K562 (cell line): ENCODE measurements around the gene UBE2L6. TPM values are rescaled to one million over a fixed set of nuclear protein-coding genes. Genes with fewer than 3 reads are reported as not detected.

Experiments used
- ATAC-seq: fragments of 200-7000 bp; cut with Tn5 transposase; 3 replicates; pipeline ENCODE4 v1.9.1; 2020; ENCODE audit warnings: moderate library complexity
- BruUV-seq: library from RNA; stranded (reverse); fragments of 400-500 nt; replicated peaks from 2 replicates; lab custom pipeline; 2021; lab: Mats Ljungman, UMichigan
- CTCF ChIA-PET: fragments of 300-600 bp; formaldehyde crosslinking; extraction: SDS; loops from one replicate; lab custom pipeline; 2021; ENCODE audit warnings: low intra/inter-chr PET ratio; lab: Yijun Ruan, JAX
- POLR2A ChIA-PET: fragments of 300-600, 350-650 bp; sonication (Branson Sonifier 250); formaldehyde crosslinking; extraction: SDS; loops from one replicate; lab custom pipeline; 2021; ENCODE audit warnings: antibody characterized with exemption, inconsistent platforms; lab: Yijun Ruan, JAX
- DNase-seq, 4 experiments: peaks; one replicate each; pipeline versions ENCODE4 v3.0.0 to v3.0.0-alpha.2; 2011 to 2018; ENCODE audit warnings: low spot score in 3 of 4, mixed read lengths in 3 of 4; ENCODE audit errors: extremely low read depth in 1 of 4
- FAIRE-seq: peaks from 2 replicates; lab custom pipeline; 2011; peaks lifted over from hg19 to GRCh38; lab: Jason Lieb, UNC
- H2AFZ ChIP-seq: 2 replicates; pipeline ENCODE4 v1.6.0; 2011; ENCODE audit warnings: low read depth, low read length, control low read depth, inconsistent platforms
- H3K27ac ChIP-seq: fragments of 200-600 bp; 3 replicates; pipeline ENCODE4 v1.8.0; 2011; ENCODE audit warnings: low read depth, mild to moderate bottlenecking, control low read depth, inconsistent platforms, low read length, moderate library complexity, mixed read lengths; ENCODE audit errors: extremely low read depth
- H3K27me3 ChIP-seq, 2 experiments: fragments of 300-600 bp in 1 of 2; 2 replicates in 1 of 2; 3 replicates in 1 of 2; pipeline versions ENCODE4 v1.6.0 to v1.8.0; 2011; ENCODE audit warnings: inconsistent platforms in 2 of 2, low read length in 2 of 2, mild to moderate bottlenecking in 1 of 2, mixed read lengths in 1 of 2, moderate library complexity in 1 of 2; ENCODE audit not compliant: control insufficient read depth in 2 of 2, insufficient read depth in 2 of 2
- H3K36me3 ChIP-seq: fragments of 300-600 bp; 3 replicates; pipeline ENCODE4 v1.8.0; 2011; ENCODE audit warnings: mild to moderate bottlenecking, low read length, inconsistent platforms; ENCODE audit not compliant: control insufficient read depth, insufficient read depth
- H3K4me1 ChIP-seq, 2 experiments: fragments of 200-600 bp in 1 of 2; replicated peaks in 1 of 2; 2 replicates in 1 of 2; 3 replicates in 1 of 2; pipeline versions ENCODE4 v1.5.1 to v1.8.0; 2011; ENCODE audit warnings: inconsistent platforms in 2 of 2, low read length in 2 of 2, mild to moderate bottlenecking in 1 of 2, mixed read lengths in 1 of 2, moderate library complexity in 1 of 2; ENCODE audit not compliant: control insufficient read depth in 2 of 2, insufficient read depth in 2 of 2
- H3K4me2 ChIP-seq: 2 replicates; pipeline ENCODE4 v1.6.1; 2011; ENCODE audit warnings: low read length, control low read depth, inconsistent platforms, mixed read lengths; ENCODE audit not compliant: insufficient read depth
- H3K4me3 ChIP-seq: fragments of 200-600 bp; sonication (generic), shearing (Covaris generic); 2 replicates; pipeline ENCODE4 v1.5.1; 2016; ENCODE audit warnings: control low read depth, inconsistent platforms
- H3K79me2 ChIP-seq: fragments of 200-600 bp; 3 replicates; pipeline ENCODE4 v1.8.0; 2011; ENCODE audit warnings: low read length, inconsistent platforms; ENCODE audit not compliant: control insufficient read depth, insufficient read depth
- H3K9ac ChIP-seq, 2 experiments: 2 replicates each; pipeline versions ENCODE4 v1.6.0 to v1.6.1; 2011; ENCODE audit warnings: low read depth in 2 of 2, low read length in 2 of 2, control low read depth in 1 of 2, inconsistent platforms in 1 of 2, mild to moderate bottlenecking in 1 of 2, mixed read lengths in 1 of 2; ENCODE audit not compliant: insufficient read depth in 1 of 2
- H3K9me1 ChIP-seq: one replicate; pipeline ENCODE4 v1.6.0; 2011; ENCODE audit warnings: inconsistent platforms, mild to moderate bottlenecking, low read length, moderate library complexity; ENCODE audit not compliant: control insufficient read depth, insufficient read depth
- H3K9me3 ChIP-seq: replicated peaks from 2 replicates; pipeline ENCODE4 v1.5.1; 2011; ENCODE audit warnings: low read depth, low read length, inconsistent platforms; ENCODE audit not compliant: control insufficient read depth, insufficient read depth
- H4K20me1 ChIP-seq: replicated peaks from 2 replicates; pipeline ENCODE4 v1.6.1; 2011; ENCODE audit warnings: low read length, inconsistent platforms, mixed read lengths; ENCODE audit not compliant: control insufficient read depth, insufficient read depth
- CBX2 ChIP-seq: fragments of 200-600 bp; sonication (generic); IDR thresholded peaks from one replicate; pipeline ENCODE4 v1.6.1; 2012; ENCODE audit warnings: mild to moderate bottlenecking, low read length, inconsistent platforms; ENCODE audit not compliant: insufficient read depth, poor library complexity, severe bottlenecking
- DMBX1 ChIP-seq: fragments of 250-450 bp; sonication (Bioruptor Pico); IDR thresholded peaks from 2 replicates; pipeline ENCODE4 v1.8.0; 2022; ENCODE audit warnings: inconsistent platforms, mild to moderate bottlenecking, moderate library complexity, borderline replicate concordance
- NKRF ChIP-seq: fragments of 450-650 bp; IDR thresholded peaks from 2 replicates; pipeline ENCODE4 v1.6.1; 2016; ENCODE audit warnings: borderline replicate concordance
- ZNF277 ChIP-seq: fragments of 250-450 bp; sonication (Bioruptor Pico); IDR thresholded peaks from 2 replicates; pipeline ENCODE4 v1.8.0; 2022; ENCODE audit warnings: inconsistent platforms, mild to moderate bottlenecking, moderate library complexity, borderline replicate concordance
- WGBS: fragments of 100-300 bp; shearing (Covaris generic); methylation state at CpG from one replicate; pipeline ENCODE4 v1.1.6; 2016; ENCODE audit warnings: low coverage, mixed read lengths; ENCODE audit not compliant: insufficient coverage; ENCODE audit errors: missing lambda C conversion rate; 5-methylcytosine and 5-hydroxymethylcytosine counted together
- in situ Hi-C: fragments of 300-500 bp; cut with MboI; formaldehyde crosslinking; loops from 4 replicates; pipeline ENCODE4 v1.15.0; 2018; ENCODE audit warnings: inconsistent platforms, mixed read lengths
- intact Hi-C: fragments of 100-400 bp; cut with micrococcal nuclease; formaldehyde crosslinking; loops from 2 replicates; pipeline ENCODE4 v1.14.2; 2022
- polyA plus RNA-seq, 8 experiments: library from polyadenylated mRNA; depleted of rRNA in 4 of 8; stranded (reverse) in 5 of 8; unstranded in 3 of 8; fragments of >200 nt; fragmentation: Nextera tagmentation in 2 of 8; fragmentation: Illumina TruSeq in 1 of 8; extraction: Ambion mirVana in 2 of 8; extraction: Trizol in 1 of 8; gene quantifications; 2 replicates each; pipeline versions ENCODE4 v1.2.1 to v1.2.3, GENCODE V29; 2011 to 2014; ENCODE audit warnings: inconsistent platforms in 1 of 8, missing spikeins in 1 of 8
- total RNA-seq, 7 experiments: library from RNA; depleted of rRNA in 6 of 7; stranded (reverse); fragments of >200 nt in 6 of 7; fragmentation: Illumina TruSeq in 2 of 7; extraction: Trizol in 2 of 7; gene quantifications; 2 replicates each; pipeline versions ENCODE4 v1.2.1 to v1.2.3, GENCODE V29; 2011 to 2021; ENCODE audit warnings: low replicate concordance in 1 of 7
- TF ChIP-seq, protein P1 (sequence below): sonication (generic); formaldehyde crosslinking; IDR thresholded peaks from 2 replicates; pipeline ENCODE4 v1.8.1; 2023; ENCODE audit warnings: mild to moderate bottlenecking, missing genetic modification reagents
- TF ChIP-seq, protein P2 (sequence below): fragments of 250-450 bp; sonication (Bioruptor Pico); IDR thresholded peaks from 2 replicates; pipeline ENCODE4 v1.4.0; 2020

UBE2L6 gene
- total and polyA plus RNA-seq, 9 of the 15 experiments (the other 6 are each of a cell fraction or from before 2014, with no cell fraction given), result 5.9 to 24.9 (median 9.7) TPM

DNA sequence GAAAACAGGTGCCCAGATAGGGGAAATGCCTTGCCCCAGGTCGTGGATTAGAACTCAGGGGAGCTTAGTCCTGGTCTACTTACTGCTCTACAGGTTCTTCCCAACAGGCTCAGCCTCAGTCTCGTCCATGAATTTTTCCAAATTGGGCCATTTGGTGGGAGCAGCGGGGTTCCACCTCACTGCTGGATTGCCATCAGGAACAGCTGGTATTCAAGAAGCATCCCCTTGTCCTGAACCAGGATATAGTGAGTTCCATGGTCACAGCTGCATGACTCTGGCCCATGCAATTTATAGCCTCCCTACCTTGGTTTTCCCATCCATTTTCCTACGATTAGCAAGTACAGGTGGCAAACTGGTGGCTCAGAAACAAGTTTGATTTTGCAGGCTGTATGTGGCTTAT is 6.6 kb upstream of the UBE2L6 start:
- H3K9me3 ChIP-seq, result no peaks in the 10 kb centered on the region
- H3K4me3 ChIP-seq, result no peak overlapping the region
- ATAC-seq (no peak), DNase-seq (peak in 1 of 4 experiments; percentile 4), FAIRE-seq (no peak)
- ChIA-PET CTCF (no interaction called here), POLR2A (no interaction called here)
- H3K27ac ChIP-seq, result no peak overlapping the region
- H4K20me1 ChIP-seq, result no peaks in the 10 kb centered on the region
- peaks cover 9 to 12% of the 10 kb centered on the region in 2 experiments; a peak in 3 of 5 replicates for H3K27me3 ChIP-seq
- no TSS peak for BruUV-seq
- TF ChIP-seq, protein P1, sequence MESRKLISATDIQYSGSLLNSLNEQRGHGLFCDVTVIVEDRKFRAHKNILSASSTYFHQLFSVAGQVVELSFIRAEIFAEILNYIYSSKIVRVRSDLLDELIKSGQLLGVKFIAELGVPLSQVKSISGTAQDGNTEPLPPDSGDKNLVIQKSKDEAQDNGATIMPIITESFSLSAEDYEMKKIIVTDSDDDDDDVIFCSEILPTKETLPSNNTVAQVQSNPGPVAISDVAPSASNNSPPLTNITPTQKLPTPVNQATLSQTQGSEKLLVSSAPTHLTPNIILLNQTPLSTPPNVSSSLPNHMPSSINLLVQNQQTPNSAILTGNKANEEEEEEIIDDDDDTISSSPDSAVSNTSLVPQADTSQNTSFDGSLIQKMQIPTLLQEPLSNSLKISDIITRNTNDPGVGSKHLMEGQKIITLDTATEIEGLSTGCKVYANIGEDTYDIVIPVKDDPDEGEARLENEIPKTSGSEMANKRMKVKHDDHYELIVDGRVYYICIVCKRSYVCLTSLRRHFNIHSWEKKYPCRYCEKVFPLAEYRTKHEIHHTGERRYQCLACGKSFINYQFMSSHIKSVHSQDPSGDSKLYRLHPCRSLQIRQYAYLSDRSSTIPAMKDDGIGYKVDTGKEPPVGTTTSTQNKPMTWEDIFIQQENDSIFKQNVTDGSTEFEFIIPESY (CRISPR knock-in tag), result no peak
- no peak for TF ChIP-seq NKRF
- TF ChIP-seq, protein P2, sequence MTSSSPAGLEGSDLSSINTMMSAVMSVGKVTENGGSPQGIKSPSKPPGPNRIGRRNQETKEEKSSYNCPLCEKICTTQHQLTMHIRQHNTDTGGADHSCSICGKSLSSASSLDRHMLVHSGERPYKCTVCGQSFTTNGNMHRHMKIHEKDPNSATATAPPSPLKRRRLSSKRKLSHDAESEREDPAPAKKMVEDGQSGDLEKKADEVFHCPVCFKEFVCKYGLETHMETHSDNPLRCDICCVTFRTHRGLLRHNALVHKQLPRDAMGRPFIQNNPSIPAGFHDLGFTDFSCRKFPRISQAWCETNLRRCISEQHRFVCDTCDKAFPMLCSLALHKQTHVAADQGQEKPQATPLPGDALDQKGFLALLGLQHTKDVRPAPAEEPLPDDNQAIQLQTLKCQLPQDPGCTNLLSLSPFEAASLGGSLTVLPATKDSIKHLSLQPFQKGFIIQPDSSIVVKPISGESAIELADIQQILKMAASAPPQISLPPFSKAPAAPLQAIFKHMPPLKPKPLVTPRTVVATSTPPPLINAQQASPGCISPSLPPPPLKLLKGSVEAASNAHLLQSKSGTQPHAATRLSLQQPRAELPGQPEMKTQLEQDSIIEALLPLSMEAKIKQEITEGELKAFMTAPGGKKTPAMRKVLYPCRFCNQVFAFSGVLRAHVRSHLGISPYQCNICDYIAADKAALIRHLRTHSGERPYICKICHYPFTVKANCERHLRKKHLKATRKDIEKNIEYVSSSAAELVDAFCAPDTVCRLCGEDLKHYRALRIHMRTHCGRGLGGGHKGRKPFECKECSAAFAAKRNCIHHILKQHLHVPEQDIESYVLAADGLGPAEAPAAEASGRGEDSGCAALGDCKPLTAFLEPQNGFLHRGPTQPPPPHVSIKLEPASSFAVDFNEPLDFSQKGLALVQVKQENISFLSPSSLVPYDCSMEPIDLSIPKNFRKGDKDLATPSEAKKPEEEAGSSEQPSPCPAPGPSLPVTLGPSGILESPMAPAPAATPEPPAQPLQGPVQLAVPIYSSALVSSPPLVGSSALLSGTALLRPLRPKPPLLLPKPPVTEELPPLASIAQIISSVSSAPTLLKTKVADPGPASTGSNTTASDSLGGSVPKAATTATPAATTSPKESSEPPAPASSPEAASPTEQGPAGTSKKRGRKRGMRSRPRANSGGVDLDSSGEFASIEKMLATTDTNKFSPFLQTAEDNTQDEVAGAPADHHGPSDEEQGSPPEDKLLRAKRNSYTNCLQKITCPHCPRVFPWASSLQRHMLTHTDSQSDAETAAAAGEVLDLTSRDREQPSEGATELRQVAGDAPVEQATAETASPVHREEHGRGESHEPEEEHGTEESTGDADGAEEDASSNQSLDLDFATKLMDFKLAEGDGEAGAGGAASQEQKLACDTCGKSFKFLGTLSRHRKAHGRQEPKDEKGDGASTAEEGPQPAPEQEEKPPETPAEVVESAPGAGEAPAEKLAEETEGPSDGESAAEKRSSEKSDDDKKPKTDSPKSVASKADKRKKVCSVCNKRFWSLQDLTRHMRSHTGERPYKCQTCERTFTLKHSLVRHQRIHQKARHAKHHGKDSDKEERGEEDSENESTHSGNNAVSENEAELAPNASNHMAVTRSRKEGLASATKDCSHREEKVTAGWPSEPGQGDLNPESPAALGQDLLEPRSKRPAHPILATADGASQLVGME, result no peak
- TF ChIP-seq CBX2, result no peak
- no peak for TF ChIP-seq ZNF277 (CRISPR knock-in tag)
- TF ChIP-seq DMBX1 (CRISPR knock-in tag), result no peak
- no peaks in the 10 kb centered on the region for H3K79me2 ChIP-seq
- H3K36me3 ChIP-seq, result no peaks in the 10 kb centered on the region
- in situ Hi-C loops, result no loop called here
- H3K4me2 ChIP-seq, result no peak overlapping the region
- H3K4me1 ChIP-seq, result peaks cover 0 to 5% of the 10 kb centered on the region in 2 experiments; a peak in 2 of 5 replicates
- no peaks in the 10 kb centered on the region for H3K9me1 ChIP-seq
- intact Hi-C loops, result no loop called here
- no peak overlapping the region for H2AFZ ChIP-seq
- WGBS, result 0% methylated on average over 4 of the region's 4 CpGs
- no peak overlapping the region for H3K9ac ChIP-seq
